ENCODE data around the gene C5orf63.

Gene C5orf63

GRCh38 chr5:127042593-127042992 is 30.7 kb downstream of the C5orf63 start:
- peak; percentile 67; the same call in 2 of the 3 replicates for ATAC-seq
- TF ChIP-seq BACH2 (CRISPR knock-in tag; IDR thresholded peaks at IDR 0.05; ENCODE audit: borderline replicate concordance): no peak
- TF ChIP-seq ISL1 (CRISPR knock-in tag; IDR thresholded peaks at IDR 0.05): no peak
- no peak for TF ChIP-seq OSR1 (CRISPR knock-in tag; IDR thresholded peaks at IDR 0.05)
- TF ChIP-seq ARNTL (CRISPR knock-in tag; IDR thresholded peaks at IDR 0.05; ENCODE audit: borderline replicate concordance, low read depth): no peak
- TF ChIP-seq GLIS3 (CRISPR knock-in tag; IDR thresholded peaks at IDR 0.05): no peak
- no peak for TF ChIP-seq ZNF8 (CRISPR knock-in tag; IDR thresholded peaks at IDR 0.05)
- no peak for TF ChIP-seq ZNF70 (CRISPR knock-in tag; IDR thresholded peaks at IDR 0.05)
- TF ChIP-seq SNAI2 (CRISPR knock-in tag; IDR thresholded peaks at IDR 0.05): no peak
- TF ChIP-seq, protein P1, sequence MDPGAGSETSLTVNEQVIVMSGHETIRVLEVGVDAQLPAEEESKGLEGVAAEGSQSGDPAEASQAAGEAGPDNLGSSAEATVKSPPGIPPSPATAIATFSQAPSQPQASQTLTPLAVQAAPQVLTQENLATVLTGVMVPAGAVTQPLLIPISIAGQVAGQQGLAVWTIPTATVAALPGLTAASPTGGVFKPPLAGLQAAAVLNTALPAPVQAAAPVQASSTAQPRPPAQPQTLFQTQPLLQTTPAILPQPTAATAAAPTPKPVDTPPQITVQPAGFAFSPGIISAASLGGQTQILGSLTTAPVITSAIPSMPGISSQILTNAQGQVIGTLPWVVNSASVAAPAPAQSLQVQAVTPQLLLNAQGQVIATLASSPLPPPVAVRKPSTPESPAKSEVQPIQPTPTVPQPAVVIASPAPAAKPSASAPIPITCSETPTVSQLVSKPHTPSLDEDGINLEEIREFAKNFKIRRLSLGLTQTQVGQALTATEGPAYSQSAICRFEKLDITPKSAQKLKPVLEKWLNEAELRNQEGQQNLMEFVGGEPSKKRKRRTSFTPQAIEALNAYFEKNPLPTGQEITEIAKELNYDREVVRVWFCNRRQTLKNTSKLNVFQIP (CRISPR knock-in tag; IDR thresholded peaks at IDR 0.05; ENCODE audit: borderline replicate concordance, low read depth): no peak
- TF ChIP-seq PPARA (CRISPR knock-in tag; IDR thresholded peaks at IDR 0.05; ENCODE audit: borderline replicate concordance): no peak
- no peak for TF ChIP-seq PATZ1 (CRISPR knock-in tag; IDR thresholded peaks at IDR 0.05; ENCODE audit: borderline replicate concordance)
- TF ChIP-seq, protein P2, sequence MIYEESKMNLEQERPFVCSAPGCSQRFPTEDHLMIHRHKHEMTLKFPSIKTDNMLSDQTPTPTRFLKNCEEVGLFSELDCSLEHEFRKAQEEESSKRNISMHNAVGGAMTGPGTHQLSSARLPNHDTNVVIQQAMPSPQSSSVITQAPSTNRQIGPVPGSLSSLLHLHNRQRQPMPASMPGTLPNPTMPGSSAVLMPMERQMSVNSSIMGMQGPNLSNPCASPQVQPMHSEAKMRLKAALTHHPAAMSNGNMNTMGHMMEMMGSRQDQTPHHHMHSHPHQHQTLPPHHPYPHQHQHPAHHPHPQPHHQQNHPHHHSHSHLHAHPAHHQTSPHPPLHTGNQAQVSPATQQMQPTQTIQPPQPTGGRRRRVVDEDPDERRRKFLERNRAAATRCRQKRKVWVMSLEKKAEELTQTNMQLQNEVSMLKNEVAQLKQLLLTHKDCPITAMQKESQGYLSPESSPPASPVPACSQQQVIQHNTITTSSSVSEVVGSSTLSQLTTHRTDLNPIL (CRISPR knock-in tag; IDR thresholded peaks at IDR 0.05; ENCODE audit: low read depth): no peak
- no peak for TF ChIP-seq ESRRG (CRISPR knock-in tag; IDR thresholded peaks at IDR 0.05)

GRCh38 chr5:127041571-127041970 is 31.7 kb downstream of the C5orf63 start:
- TF ChIP-seq OSR1 (CRISPR knock-in tag; IDR thresholded peaks at IDR 0.05) (no peak), ZFP3 (CRISPR knock-in tag; IDR thresholded peaks at IDR 0.05) (no peak), PPARA (CRISPR knock-in tag; IDR thresholded peaks at IDR 0.05; ENCODE audit: borderline replicate concordance) (no peak), SNAI2 (CRISPR knock-in tag; IDR thresholded peaks at IDR 0.05) (no peak), GLIS3 (CRISPR knock-in tag; IDR thresholded peaks at IDR 0.05) (no peak), ZNF8 (CRISPR knock-in tag; IDR thresholded peaks at IDR 0.05) (no peak), ESRRG (CRISPR knock-in tag; IDR thresholded peaks at IDR 0.05) (no peak), PATZ1 (CRISPR knock-in tag; IDR thresholded peaks at IDR 0.05; ENCODE audit: borderline replicate concordance) (no peak), ZC3H10 (CRISPR knock-in tag; IDR thresholded peaks at IDR 0.05) (no peak), TOX (CRISPR knock-in tag; IDR thresholded peaks at IDR 0.05; ENCODE audit: borderline replicate concordance) (no peak), ISL1 (CRISPR knock-in tag; IDR thresholded peaks at IDR 0.05) (no peak), ZNF70 (CRISPR knock-in tag; IDR thresholded peaks at IDR 0.05) (no peak), ARNTL (CRISPR knock-in tag; IDR thresholded peaks at IDR 0.05; ENCODE audit: borderline replicate concordance, low read depth) (no peak), TSHZ2 (CRISPR knock-in tag; IDR thresholded peaks at IDR 0.05) (no peak), CSDC2 (CRISPR knock-in tag; IDR thresholded peaks at IDR 0.05) (no peak), ZFP30 (CRISPR knock-in tag; IDR thresholded peaks at IDR 0.05) (no peak), BACH2 (CRISPR knock-in tag; IDR thresholded peaks at IDR 0.05; ENCODE audit: borderline replicate concordance) (no peak)
- TF ChIP-seq, protein P3, sequence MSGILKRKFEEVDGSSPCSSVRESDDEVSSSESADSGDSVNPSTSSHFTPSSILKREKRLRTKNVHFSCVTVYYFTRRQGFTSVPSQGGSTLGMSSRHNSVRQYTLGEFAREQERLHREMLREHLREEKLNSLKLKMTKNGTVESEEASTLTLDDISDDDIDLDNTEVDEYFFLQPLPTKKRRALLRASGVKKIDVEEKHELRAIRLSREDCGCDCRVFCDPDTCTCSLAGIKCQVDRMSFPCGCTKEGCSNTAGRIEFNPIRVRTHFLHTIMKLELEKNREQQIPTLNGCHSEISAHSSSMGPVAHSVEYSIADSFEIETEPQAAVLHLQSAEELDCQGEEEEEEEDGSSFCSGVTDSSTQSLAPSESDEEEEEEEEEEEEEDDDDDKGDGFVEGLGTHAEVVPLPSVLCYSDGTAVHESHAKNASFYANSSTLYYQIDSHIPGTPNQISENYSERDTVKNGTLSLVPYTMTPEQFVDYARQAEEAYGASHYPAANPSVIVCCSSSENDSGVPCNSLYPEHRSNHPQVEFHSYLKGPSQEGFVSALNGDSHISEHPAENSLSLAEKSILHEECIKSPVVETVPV (CRISPR knock-in tag; IDR thresholded peaks at IDR 0.05): no peak
- TF ChIP-seq, protein P2 (CRISPR knock-in tag; IDR thresholded peaks at IDR 0.05; ENCODE audit: low read depth): no peak
- TF ChIP-seq, protein P1 (CRISPR knock-in tag; IDR thresholded peaks at IDR 0.05; ENCODE audit: borderline replicate concordance, low read depth): no peak
- ATAC-seq: peak; percentile 89
